COLO668 (cell line): ENCODE measurements around the gene ABCA8.
"Not testable (repeated sequence)": the region's sequence is repeated elsewhere in the genome, so short reads cannot be mapped to it uniquely, and the experiment has no call there.

Experiments
- DNase-seq: peaks from one replicate; lab custom pipeline; 2025; ENCODE audit not compliant: unreplicated experiment; lab: John Stamatoyannopoulos, UW

Gene ABCA8

GRCh38 chr17:68955181-68955841 lies at the start of gene ABCA8:
Gene ABCA8, minus strand, starts transcription at chr17:68955392. Its CDS starts 13,358 bp downstream, at chr17:68942034.
- DNase-seq = no peak

GRCh38 chr17:69004759-69005158 lies 49.6 kb upstream of the ABCA8 start:
- not testable (repeated sequence) for DNase-seq

GRCh38 chr17:68999743-69000142 lies 44.6 kb upstream of the ABCA8 start:
- not testable (repeated sequence) for DNase-seq

- DNase-seq = no peak
These were observed 37.9 kb upstream of the ABCA8 start for GRCh38 chr17:68993112-68993511.

- DNase-seq = no peak
These were observed 32.8 kb upstream of the ABCA8 start for GRCh38 chr17:68987966-68988365.

GRCh38 chr17:68981288-68981687 lies 26.1 kb upstream of the ABCA8 start:
- DNase-seq = no peak

- DNase-seq = no peak
These were observed 18.1 kb upstream of the ABCA8 start for GRCh38 chr17:68973098-68973846.

- no peak for DNase-seq
These were observed 17.0 kb upstream of the ABCA8 start for GRCh38 chr17:68972119-68972704.

GRCh38 chr17:68969101-68969500 lies 13.9 kb upstream of the ABCA8 start:
- no peak for DNase-seq

- DNase-seq = no peak
These were observed 8.8 kb upstream of the ABCA8 start for GRCh38 chr17:68963958-68964357.

- DNase-seq = no peak
These were observed 6.2 kb upstream of the ABCA8 start for GRCh38 chr17:68961214-68961882.

GRCh38 chr17:68959117-68959516 lies 3.9 kb upstream of the ABCA8 start:
- not testable (repeated sequence) for DNase-seq

- no peak for DNase-seq
These were observed 2.8 kb upstream of the ABCA8 start for GRCh38 chr17:68957944-68958343.

- DNase-seq = no peak
These were observed 871 bp downstream of the ABCA8 start for GRCh38 chr17:68954146-68954896.

GRCh38 chr17:68953340-68953997 lies 1.7 kb downstream of the ABCA8 start:
- no peak for DNase-seq

- no peak for DNase-seq
These were observed 4.5 kb downstream of the ABCA8 start for GRCh38 chr17:68950725-68951124.

- not testable (repeated sequence) for DNase-seq
These were observed 7.3 kb downstream of the ABCA8 start for GRCh38 chr17:68947868-68948267.

GRCh38 chr17:68944435-68945035 lies 10.7 kb downstream of the ABCA8 start:
- no peak for DNase-seq

- not testable (repeated sequence) for DNase-seq
These were observed 11.4 kb downstream of the ABCA8 start for GRCh38 chr17:68943812-68944182.
